A549 (cell line): ENCODE measurements around the gene SLC35F3. TPM values are rescaled to one million over a fixed set of nuclear protein-coding genes. Genes with fewer than 3 reads are reported as not detected.
A peak's percentile ranks its signal among the peaks of the same experiment; 100 is the strongest.

Source experiments
- ATAC-seq, 2 experiments: fragments of 200-7000 bp in 1 of 2; fragments of >200 bp in 1 of 2; cut with Nextera tagmentation in 1 of 2; cut with Tn5 transposase in 1 of 2; 3 replicates each; pipeline versions ENCODE4 v1.8.0 to v1.9.1; 2018 to 2020; ENCODE audit warnings: mild to moderate bottlenecking in 1 of 2, moderate library complexity in 1 of 2
- CTCF ChIA-PET: fragments of 300-600 bp; sonication (Branson Sonifier 250); formaldehyde crosslinking; extraction: SDS; loops from one replicate; lab custom pipeline; 2021; ENCODE audit warnings: antibody characterized with exemption, inconsistent platforms; lab: Yijun Ruan, JAX
- POLR2A ChIA-PET: fragments of 350-600 bp; formaldehyde crosslinking; extraction: SDS; loops from one replicate; lab custom pipeline; 2021; ENCODE audit warnings: antibody characterized with exemption, inconsistent platforms; lab: Yijun Ruan, JAX
- DNase-seq, 2 experiments: peaks; one replicate each; pipeline versions ENCODE4 v3.0.0 to v3.0.0-alpha.2; 2011 to 2016; ENCODE audit warnings: low read depth in 1 of 2, low spot score in 1 of 2
- FAIRE-seq: peaks from 2 replicates; lab custom pipeline; 2011; peaks lifted over from hg19 to GRCh38; lab: Jason Lieb, UNC
- H3K27ac ChIP-seq, 2 experiments: fragments of >200 bp; sonication (Bioruptor Twin); formaldehyde crosslinking; 3 replicates each; pipeline ENCODE4 v1.5.1; 2016 to 2017
- H3K4me1 ChIP-seq: fragments of >200 bp; sonication (Bioruptor Twin); formaldehyde crosslinking; 3 replicates; pipeline ENCODE4 v1.6.1; 2016
- H3K4me2 ChIP-seq: fragments of >200 bp; sonication (Bioruptor Twin); formaldehyde crosslinking; 3 replicates; pipeline ENCODE4 v1.6.1; 2016
- H3K4me3 ChIP-seq: fragments of >200 bp; sonication (Bioruptor Twin); formaldehyde crosslinking; 3 replicates; pipeline ENCODE4 v1.5.1; 2016
- H3K9me3 ChIP-seq: fragments of >200 bp; sonication (Bioruptor Twin); formaldehyde crosslinking; 3 replicates; pipeline ENCODE4 v1.6.1; 2016
- CHD4 ChIP-seq: fragments of 200-600 bp; sonication (generic); IDR thresholded peaks from 2 replicates; pipeline ENCODE4 v1.6.1; 2016; ENCODE audit warnings: antibody characterized with exemption, mild to moderate bottlenecking, borderline replicate concordance
- ESRRA ChIP-seq: fragments of 150-350 bp; IDR thresholded peaks from 2 replicates; pipeline ENCODE4 v1.6.1; 2014; ENCODE audit warnings: mild to moderate bottlenecking, low read length, borderline replicate concordance
- FOSB ChIP-seq: fragments of 250-450 bp; sonication (Bioruptor Pico); IDR thresholded peaks from 2 replicates; pipeline ENCODE4 v1.5.0; 2020; ENCODE audit warnings: mild to moderate bottlenecking, moderate library complexity
- HDAC2 ChIP-seq: fragments of 200-600 bp; sonication (generic); IDR thresholded peaks from 2 replicates; pipeline ENCODE4 v1.6.1; 2016
- HOXB13 ChIP-seq: fragments of 250-450 bp; sonication (Bioruptor Pico); IDR thresholded peaks from 2 replicates; pipeline ENCODE4 v1.5.0; 2020; ENCODE audit warnings: low read depth, mild to moderate bottlenecking, moderate library complexity
- HOXB5 ChIP-seq: fragments of 250-450 bp; sonication (Bioruptor Pico); IDR thresholded peaks from 2 replicates; pipeline ENCODE4 v1.5.0; 2020; ENCODE audit warnings: mild to moderate bottlenecking, moderate library complexity
- JUNB ChIP-seq: fragments of >200 bp; sonication (Bioruptor Twin); formaldehyde crosslinking; IDR thresholded peaks from 2 replicates; pipeline ENCODE4 v1.6.1; 2016
- MAFK ChIP-seq: fragments of 450-650 bp; IDR thresholded peaks from 2 replicates; pipeline ENCODE4 v1.6.1; 2014; ENCODE audit not compliant: partially characterized antibody
- MAZ ChIP-seq: fragments of 150-350 bp; IDR thresholded peaks from 2 replicates; pipeline ENCODE4 v1.6.1; 2014; ENCODE audit warnings: antibody characterized with exemption, low read depth, low read length, borderline replicate concordance
- NPAS2 ChIP-seq: fragments of 250-450 bp; sonication (Bioruptor Pico); IDR thresholded peaks from 2 replicates; pipeline ENCODE4 v1.8.0; 2022; ENCODE audit warnings: mild to moderate bottlenecking, moderate library complexity, borderline replicate concordance
- PHF8 ChIP-seq: fragments of 200-600 bp; sonication (generic); IDR thresholded peaks from 2 replicates; pipeline ENCODE4 v1.6.1; 2016; ENCODE audit warnings: low read depth, mild to moderate bottlenecking, antibody characterized with exemption, moderate library complexity, borderline replicate concordance
- POLR2A ChIP-seq: IDR thresholded peaks from 2 replicates; pipeline ENCODE4 v1.6.1; 2012; ENCODE audit warnings: mild to moderate bottlenecking, low read length
- POLR2AphosphoS2 ChIP-seq: conservative IDR thresholded peaks from 2 replicates; pipeline ENCODE4 v1.6.1; 2012; ENCODE audit warnings: low read length, improper control_type of control experiment, inconsistent platforms
- RARB ChIP-seq: fragments of 250-450 bp; sonication (Bioruptor Pico); IDR thresholded peaks from 2 replicates; pipeline ENCODE4 v1.8.0; 2021; ENCODE audit warnings: mild to moderate bottlenecking, moderate library complexity
- RCOR1 ChIP-seq: fragments of 150-350 bp; IDR thresholded peaks from 2 replicates; pipeline ENCODE4 v1.6.1; 2014; ENCODE audit warnings: antibody characterized with exemption, low read length, low read depth
- SREBF2 ChIP-seq: fragments of 450-650 bp; IDR thresholded peaks from 2 replicates; pipeline ENCODE4 v1.6.1; 2014; ENCODE audit warnings: mild to moderate bottlenecking, moderate library complexity
- TP53 ChIP-seq: fragments of 250-450 bp; sonication (Bioruptor Pico); IDR thresholded peaks from 2 replicates; pipeline ENCODE4 v1.5.0; 2021; ENCODE audit warnings: mild to moderate bottlenecking, moderate library complexity
- ZC3H11A ChIP-seq: fragments of 450-650 bp; IDR thresholded peaks from 2 replicates; pipeline ENCODE4 v1.6.1; 2014; ENCODE audit warnings: antibody characterized with exemption, mild to moderate bottlenecking
- WGBS: methylation state at CpG from one replicate; pipeline ENCODE4 v1.1.6; 2017; ENCODE audit errors: missing lambda C conversion rate; 5-methylcytosine and 5-hydroxymethylcytosine counted together
- polyA plus RNA-seq, 4 experiments: library from polyadenylated mRNA; depleted of rRNA in 3 of 4; stranded (reverse); fragments of >200 nt; fragmentation: RNase III in 1 of 4; extraction: RNeasy Plus Mini Kit Qiagen cat#74134 plus additional on column Dnase treatment in 1 of 4; gene quantifications; 2 replicates in 3 of 4; 3 replicates in 1 of 4; pipeline ENCODE4 v1.2.3, GENCODE V29; 2011 to 2017
- TF ChIP-seq, protein P1 (sequence below): fragments of 150-350 bp; IDR thresholded peaks from 2 replicates; pipeline ENCODE4 v1.6.1; 2014; ENCODE audit warnings: low read depth, mild to moderate bottlenecking, low read length
- TF ChIP-seq, protein P2 (sequence below): fragments of >200 bp; sonication (Bioruptor Twin); formaldehyde crosslinking; IDR thresholded peaks from 3 replicates; pipeline ENCODE4 v1.6.1; 2016
- TF ChIP-seq, protein P3 (sequence below): fragments of >200 bp; sonication (Bioruptor Twin); formaldehyde crosslinking; IDR thresholded peaks from 2 replicates; pipeline ENCODE4 v1.6.1; 2016
- TF ChIP-seq, protein P4 (sequence below): fragments of 250-450 bp; sonication (Bioruptor Pico); IDR thresholded peaks from 2 replicates; pipeline ENCODE4 v1.5.0; 2021; ENCODE audit warnings: mild to moderate bottlenecking, moderate library complexity, borderline replicate concordance

Gene SLC35F3
- polyA plus RNA-seq, 2 of the 4 experiments (the other 2 are of a cell fraction): 5.5 to 7.8 TPM

DNA sequence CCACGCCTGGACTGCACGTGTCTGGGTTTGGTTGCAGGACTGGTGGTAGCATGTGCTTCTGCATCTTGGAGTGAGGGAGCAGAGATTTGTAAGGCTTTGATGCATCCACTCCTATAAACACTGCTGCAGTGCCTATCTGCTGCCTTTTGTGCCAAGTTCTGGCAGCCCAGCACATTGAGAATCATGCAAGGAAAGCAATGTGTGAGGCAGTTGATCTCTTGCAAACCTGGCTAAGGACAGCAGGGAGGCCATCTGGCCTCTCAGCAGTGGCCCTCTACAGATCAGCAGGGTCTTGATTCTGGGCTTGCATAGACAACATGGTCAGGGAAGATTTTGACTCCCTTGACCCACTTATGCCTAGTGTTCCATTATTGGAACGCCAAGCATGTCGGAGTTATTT lies 387.5 kb downstream of the SLC35F3 start (continued):
- TF ChIP-seq POLR2AphosphoS2 (no peak), HOXB5 (CRISPR knock-in tag) (no peak), ESRRA (no peak), RCOR1 (no peak), FOSB (CRISPR knock-in tag) (no peak)
- TF ChIP-seq, protein P1, sequence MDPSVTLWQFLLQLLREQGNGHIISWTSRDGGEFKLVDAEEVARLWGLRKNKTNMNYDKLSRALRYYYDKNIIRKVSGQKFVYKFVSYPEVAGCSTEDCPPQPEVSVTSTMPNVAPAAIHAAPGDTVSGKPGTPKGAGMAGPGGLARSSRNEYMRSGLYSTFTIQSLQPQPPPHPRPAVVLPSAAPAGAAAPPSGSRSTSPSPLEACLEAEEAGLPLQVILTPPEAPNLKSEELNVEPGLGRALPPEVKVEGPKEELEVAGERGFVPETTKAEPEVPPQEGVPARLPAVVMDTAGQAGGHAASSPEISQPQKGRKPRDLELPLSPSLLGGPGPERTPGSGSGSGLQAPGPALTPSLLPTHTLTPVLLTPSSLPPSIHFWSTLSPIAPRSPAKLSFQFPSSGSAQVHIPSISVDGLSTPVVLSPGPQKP: no peak
- TF ChIP-seq, protein P2, sequence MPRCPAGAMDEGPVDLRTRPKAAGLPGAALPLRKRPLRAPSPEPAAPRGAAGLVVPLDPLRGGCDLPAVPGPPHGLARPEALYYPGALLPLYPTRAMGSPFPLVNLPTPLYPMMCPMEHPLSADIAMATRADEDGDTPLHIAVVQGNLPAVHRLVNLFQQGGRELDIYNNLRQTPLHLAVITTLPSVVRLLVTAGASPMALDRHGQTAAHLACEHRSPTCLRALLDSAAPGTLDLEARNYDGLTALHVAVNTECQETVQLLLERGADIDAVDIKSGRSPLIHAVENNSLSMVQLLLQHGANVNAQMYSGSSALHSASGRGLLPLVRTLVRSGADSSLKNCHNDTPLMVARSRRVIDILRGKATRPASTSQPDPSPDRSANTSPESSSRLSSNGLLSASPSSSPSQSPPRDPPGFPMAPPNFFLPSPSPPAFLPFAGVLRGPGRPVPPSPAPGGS: no peak

DNA sequence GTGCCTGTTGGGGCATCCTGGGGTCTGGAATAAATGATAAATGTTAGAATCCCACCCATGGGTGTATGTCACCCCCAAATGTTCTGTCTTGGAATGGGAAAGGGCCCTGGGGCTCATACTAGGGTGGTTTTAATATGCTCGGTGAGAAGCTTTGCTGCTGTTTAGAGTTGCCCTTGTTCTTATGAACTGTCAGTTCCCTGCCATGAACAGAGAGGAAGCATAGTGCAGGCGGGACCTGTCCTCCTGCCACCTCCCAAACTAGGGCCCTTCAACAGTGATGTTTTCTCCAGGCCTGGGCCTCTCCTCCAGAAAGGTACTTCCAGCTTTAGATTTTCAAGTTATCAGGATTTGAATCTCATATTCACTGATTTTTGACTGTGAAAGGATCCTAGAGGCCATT lies 388.1 kb downstream of the SLC35F3 start:
- H3K4me2 ChIP-seq: no peak overlapping the region
- peaks cover 21% of the 10 kb centered on the region; the same call in 2 of the 3 replicates for H3K9me3 ChIP-seq
- H3K4me3 ChIP-seq: no peak overlapping the region
- H3K27ac ChIP-seq: no peak overlapping the region
- DNase-seq (no peak), ATAC-seq (no peak), FAIRE-seq (no peak)
- POLR2A ChIA-PET: no interaction called here
- CTCF ChIA-PET: interaction anchor here (3.0 kb wide), 1 partner anchor 17 kb away, joined by 20 read pairs; no protein-coding TSS in a partner anchor
- TF ChIP-seq SREBF2 (no peak), JUNB (no peak), ZC3H11A (no peak), RARB (CRISPR knock-in tag) (no peak), MAZ (no peak), CHD4 (no peak), TP53 (CRISPR knock-in tag) (no peak), HDAC2 (no peak)
- TF ChIP-seq, protein P3, sequence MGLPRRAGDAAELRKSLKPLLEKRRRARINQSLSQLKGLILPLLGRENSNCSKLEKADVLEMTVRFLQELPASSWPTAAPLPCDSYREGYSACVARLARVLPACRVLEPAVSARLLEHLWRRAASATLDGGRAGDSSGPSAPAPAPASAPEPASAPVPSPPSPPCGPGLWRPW: no peak
- WGBS: 94% methylated on average over 2 of the region's 2 CpGs
- H3K4me1 ChIP-seq: no peaks in the 10 kb centered on the region

DNA sequence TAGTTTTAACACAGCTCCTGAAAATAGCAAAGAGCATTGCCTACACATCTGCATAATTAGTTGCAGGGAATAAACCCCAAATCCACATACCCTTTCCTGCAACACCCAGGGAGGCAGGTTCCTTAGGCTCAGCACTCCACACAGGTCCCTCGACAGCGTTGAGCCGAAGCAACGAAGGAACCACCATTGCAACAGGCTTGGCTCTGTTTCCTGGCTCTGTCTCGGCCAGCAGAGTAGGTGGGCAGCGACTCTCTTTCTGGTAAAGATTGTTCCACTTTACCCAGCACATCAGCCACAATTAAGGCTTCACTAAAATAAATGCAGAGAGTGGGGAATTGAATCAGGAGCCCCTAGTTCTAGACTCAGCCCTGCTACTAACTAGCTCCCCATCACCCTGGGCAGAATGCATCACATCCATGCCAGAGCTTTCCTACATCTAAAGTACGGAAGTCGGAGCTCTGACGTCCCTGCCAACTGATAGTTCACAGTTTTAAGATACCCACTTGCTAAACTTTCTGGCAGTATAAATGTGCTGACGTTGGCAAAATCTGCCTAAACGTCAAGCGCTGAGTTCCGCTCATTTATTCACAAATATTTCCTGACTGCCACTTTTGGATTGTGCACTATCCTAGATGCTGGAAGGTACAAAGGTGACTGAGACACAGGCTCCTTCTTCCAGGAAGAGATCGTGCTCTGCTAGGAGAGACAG lies 389.8 kb downstream of the SLC35F3 start:
- Histone ChIP-seq H3K4me2 (no peak overlapping the region), H3K4me1 (no peaks in the 10 kb centered on the region), H3K9me3 (peaks cover 18% of the 10 kb centered on the region; the same call in 2 of the 3 replicates), H3K4me3 (no peak overlapping the region), H3K27ac (no peak overlapping the region)
- CTCF ChIA-PET: interaction anchor here (1.1 to 2.7 kb wide), 5 partner anchors 9 to 51 kb away, joined by 3 to 10 read pairs (median 3); no protein-coding TSS in a partner anchor
- DNase-seq (no peak), FAIRE-seq (no peak), ATAC-seq (no peak)
- TF ChIP-seq NPAS2 (CRISPR knock-in tag) (no peak), PHF8 (no peak), HOXB13 (CRISPR knock-in tag) (no peak), FOSB (CRISPR knock-in tag) (no peak), POLR2A (no peak), MAFK (peak; percentile 98)
- TF ChIP-seq, protein P4, sequence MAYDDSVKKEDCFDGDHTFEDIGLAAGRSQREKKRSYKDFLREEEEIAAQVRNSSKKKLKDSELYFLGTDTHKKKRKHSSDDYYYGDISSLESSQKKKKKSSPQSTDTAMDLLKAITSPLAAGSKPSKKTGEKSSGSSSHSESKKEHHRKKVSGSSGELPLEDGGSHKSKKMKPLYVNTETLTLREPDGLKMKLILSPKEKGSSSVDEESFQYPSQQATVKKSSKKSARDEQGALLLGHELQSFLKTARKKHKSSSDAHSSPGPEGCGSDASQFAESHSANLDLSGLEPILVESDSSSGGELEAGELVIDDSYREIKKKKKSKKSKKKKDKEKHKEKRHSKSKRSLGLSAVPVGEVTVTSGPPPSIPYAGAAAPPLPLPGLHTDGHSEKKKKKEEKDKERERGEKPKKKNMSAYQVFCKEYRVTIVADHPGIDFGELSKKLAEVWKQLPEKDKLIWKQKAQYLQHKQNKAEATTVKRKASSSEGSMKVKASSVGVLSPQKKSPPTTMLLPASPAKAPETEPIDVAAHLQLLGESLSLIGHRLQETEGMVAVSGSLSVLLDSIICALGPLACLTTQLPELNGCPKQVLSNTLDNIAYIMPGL (CRISPR knock-in tag): no peak
- POLR2A ChIA-PET: no interaction called here
- 83% methylated on average over 14 of the region's 14 CpGs for WGBS
